Measurements from ENCODE around the gene PRPS1. TPM values are rescaled to one million over a fixed set of nuclear protein-coding genes. Genes with fewer than 3 reads are reported as not detected.

The PRPS1 gene
- polyA plus RNA-seq, 1 donor from 2014 or later = 60.8 TPM

DNA sequence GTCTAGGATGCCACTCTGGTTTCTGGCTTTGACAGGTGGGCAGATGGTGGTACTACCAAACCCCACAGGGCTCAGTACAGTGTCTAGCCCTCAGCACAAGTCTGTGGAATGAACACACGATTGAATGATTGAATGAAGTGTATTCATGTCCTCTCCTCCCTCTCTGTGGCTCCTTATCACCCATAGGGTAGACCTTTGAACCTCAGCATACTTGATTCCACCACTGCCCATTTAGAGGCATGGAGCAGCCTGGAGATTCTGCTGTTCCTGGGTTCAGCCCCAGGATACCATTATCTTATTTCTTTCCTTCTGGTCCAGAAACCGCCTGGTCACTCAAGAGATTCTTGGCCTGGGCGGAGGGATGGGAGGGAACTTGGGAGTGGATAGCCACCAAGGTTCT, 53.9 kb downstream of the PRPS1 start:
- Histone ChIP-seq H3K79me2 (replicated peaks; ENCODE audit: insufficient read depth, low read length) (no peaks in the 10 kb centered on the region), H3K9me3 (ENCODE audit: low read length) (no peaks in the 10 kb centered on the region), H3K27me3 (ENCODE audit: insufficient read depth, low read depth, low read length) (no peaks in the 10 kb centered on the region), H3K36me3 (ENCODE audit: insufficient read depth, low read length) (no peaks in the 10 kb centered on the region), H3K27ac (ENCODE audit: low read length) (no peak overlapping the region), H2AFZ (ENCODE audit: low read depth, low read length) (no peak overlapping the region), H4K20me1 (ENCODE audit: insufficient read depth) (no peaks in the 10 kb centered on the region), H3F3A (ENCODE audit: insufficient read depth, low read length, poor library complexity, severe bottlenecking) (no peaks in the 10 kb centered on the region), H3K4me3 (ENCODE audit: low read length) (no peak overlapping the region), H3K9ac (ENCODE audit: low read length) (no peak overlapping the region), H3K4me2 (ENCODE audit: low read length) (no peak overlapping the region), H3K9me2 (ENCODE audit: insufficient read depth, low read length) (no peaks in the 10 kb centered on the region)
- TF ChIP-seq CTCF (IDR thresholded peaks at IDR 0.05; ENCODE audit: poor library complexity, severe bottlenecking) (no peak), REST (IDR thresholded peaks at IDR 0.05; ENCODE audit: borderline replicate concordance) (no peak), EP300 (conservative IDR thresholded peaks at IDR 0.05; ENCODE audit: poor library complexity, severe bottlenecking) (no peak), RAD21 (conservative IDR thresholded peaks at IDR 0.05) (no peak), EZH2 (IDR thresholded peaks at IDR 0.05; ENCODE audit: borderline replicate concordance, insufficient read depth, low read length, poor library complexity, severe bottlenecking) (no peak)

GRCh38 chrX:107683124-107683895, 55.0 kb downstream of the PRPS1 start:
- H3K79me2 ChIP-seq (replicated peaks; ENCODE audit: insufficient read depth, low read length) = no peaks in the 10 kb centered on the region
- no peaks in the 10 kb centered on the region for H3K27me3 ChIP-seq (ENCODE audit: insufficient read depth, low read depth, low read length)
- H3K9me3 ChIP-seq (ENCODE audit: low read length) = no peaks in the 10 kb centered on the region
- no peaks in the 10 kb centered on the region for H3K36me3 ChIP-seq (ENCODE audit: insufficient read depth, low read length)
- no peaks in the 10 kb centered on the region for H3K9me2 ChIP-seq (ENCODE audit: insufficient read depth, low read length)
- no peaks in the 10 kb centered on the region for H3F3A ChIP-seq (ENCODE audit: insufficient read depth, low read length, poor library complexity, severe bottlenecking)
- TF ChIP-seq TAF1 (IDR thresholded peaks at IDR 0.05; ENCODE audit: low read depth) (no peak), POLR2AphosphoS5 (IDR thresholded peaks at IDR 0.05) (no peak), REST (IDR thresholded peaks at IDR 0.05; ENCODE audit: borderline replicate concordance) (no peak), SMC3 (conservative IDR thresholded peaks at IDR 0.05; ENCODE audit: poor library complexity) (no peak), EP300 (conservative IDR thresholded peaks at IDR 0.05; ENCODE audit: poor library complexity, severe bottlenecking) (no peak), RAD21 (conservative IDR thresholded peaks at IDR 0.05) (no peak), EZH2 (IDR thresholded peaks at IDR 0.05; ENCODE audit: borderline replicate concordance, insufficient read depth, low read length, poor library complexity, severe bottlenecking) (no peak), CTCF (IDR thresholded peaks at IDR 0.05; ENCODE audit: poor library complexity, severe bottlenecking) (no peak), MXI1 (conservative IDR thresholded peaks at IDR 0.05; ENCODE audit: poor library complexity, severe bottlenecking) (no peak)
- H3K4me2 ChIP-seq (ENCODE audit: low read length) = no peak overlapping the region
- no peaks in the 10 kb centered on the region for H4K20me1 ChIP-seq (ENCODE audit: insufficient read depth)
- H3K4me3 ChIP-seq (ENCODE audit: low read length) = no peak overlapping the region
- H3K27ac ChIP-seq (ENCODE audit: low read length) = no peak overlapping the region
- H2AFZ ChIP-seq (ENCODE audit: low read depth, low read length) = no peak overlapping the region
- no peak overlapping the region for H3K9ac ChIP-seq (ENCODE audit: low read length)

Measured in neural cell (in vitro differentiated cells).